Ishikawa (cell line): ENCODE measurements around the gene HAUS6.

Experiments used
- CEBPB ChIP-seq: IDR thresholded peaks from 2 replicates; pipeline ENCODE4 v1.6.1; 2012
- CREB1 ChIP-seq: IDR thresholded peaks from 2 replicates; pipeline ENCODE4 v1.6.1; 2012; ENCODE audit warnings: low read depth
- EP300 ChIP-seq: IDR thresholded peaks from 2 replicates; pipeline ENCODE4 v1.6.1; 2012; ENCODE audit warnings: borderline replicate concordance
- RAD21 ChIP-seq: IDR thresholded peaks from 2 replicates; pipeline ENCODE4 v1.6.1; 2012; ENCODE audit warnings: low read depth
- TAF1 ChIP-seq: IDR thresholded peaks from 2 replicates; pipeline ENCODE4 v1.6.1; 2012; ENCODE audit warnings: low read depth, mild to moderate bottlenecking
- TEAD4 ChIP-seq: IDR thresholded peaks from 2 replicates; pipeline ENCODE4 v1.6.1; 2012
- YY1 ChIP-seq: IDR thresholded peaks from 2 replicates; pipeline ENCODE4 v1.6.1; 2012; ENCODE audit warnings: low read depth
- ZBTB7A ChIP-seq: IDR thresholded peaks from 2 replicates; pipeline ENCODE4 v1.6.1; 2012; ENCODE audit warnings: low read depth
- TF ChIP-seq, protein P1 (sequence below): IDR thresholded peaks from 2 replicates; pipeline ENCODE4 v1.6.1; 2012; ENCODE audit warnings: low read depth, mild to moderate bottlenecking

- TF ChIP-seq TEAD4: no peak
- no peak for TF ChIP-seq RAD21
- no peak for TF ChIP-seq CREB1
- TF ChIP-seq CEBPB: no peak
- TF ChIP-seq, protein P1, sequence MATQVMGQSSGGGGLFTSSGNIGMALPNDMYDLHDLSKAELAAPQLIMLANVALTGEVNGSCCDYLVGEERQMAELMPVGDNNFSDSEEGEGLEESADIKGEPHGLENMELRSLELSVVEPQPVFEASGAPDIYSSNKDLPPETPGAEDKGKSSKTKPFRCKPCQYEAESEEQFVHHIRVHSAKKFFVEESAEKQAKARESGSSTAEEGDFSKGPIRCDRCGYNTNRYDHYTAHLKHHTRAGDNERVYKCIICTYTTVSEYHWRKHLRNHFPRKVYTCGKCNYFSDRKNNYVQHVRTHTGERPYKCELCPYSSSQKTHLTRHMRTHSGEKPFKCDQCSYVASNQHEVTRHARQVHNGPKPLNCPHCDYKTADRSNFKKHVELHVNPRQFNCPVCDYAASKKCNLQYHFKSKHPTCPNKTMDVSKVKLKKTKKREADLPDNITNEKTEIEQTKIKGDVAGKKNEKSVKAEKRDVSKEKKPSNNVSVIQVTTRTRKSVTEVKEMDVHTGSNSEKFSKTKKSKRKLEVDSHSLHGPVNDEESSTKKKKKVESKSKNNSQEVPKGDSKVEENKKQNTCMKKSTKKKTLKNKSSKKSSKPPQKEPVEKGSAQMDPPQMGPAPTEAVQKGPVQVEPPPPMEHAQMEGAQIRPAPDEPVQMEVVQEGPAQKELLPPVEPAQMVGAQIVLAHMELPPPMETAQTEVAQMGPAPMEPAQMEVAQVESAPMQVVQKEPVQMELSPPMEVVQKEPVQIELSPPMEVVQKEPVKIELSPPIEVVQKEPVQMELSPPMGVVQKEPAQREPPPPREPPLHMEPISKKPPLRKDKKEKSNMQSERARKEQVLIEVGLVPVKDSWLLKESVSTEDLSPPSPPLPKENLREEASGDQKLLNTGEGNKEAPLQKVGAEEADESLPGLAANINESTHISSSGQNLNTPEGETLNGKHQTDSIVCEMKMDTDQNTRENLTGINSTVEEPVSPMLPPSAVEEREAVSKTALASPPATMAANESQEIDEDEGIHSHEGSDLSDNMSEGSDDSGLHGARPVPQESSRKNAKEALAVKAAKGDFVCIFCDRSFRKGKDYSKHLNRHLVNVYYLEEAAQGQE: no peak
- no peak for TF ChIP-seq TAF1
- no peak for TF ChIP-seq YY1
- TF ChIP-seq ZBTB7A: no peak
- no peak for TF ChIP-seq EP300
Measured at GRCh38 chr9:19087106-19088000, 15.4 kb downstream of the HAUS6 start.
